Measurements from ENCODE around the gene COBL. TPM values are rescaled to one million over a fixed set of nuclear protein-coding genes. Genes with fewer than 3 reads are reported as not detected.

The COBL gene
- polyA plus RNA-seq, 1 donor (not counting 4 experiments of a cell fraction or from before 2014, with no cell fraction given): 4.5 TPM

DNA sequence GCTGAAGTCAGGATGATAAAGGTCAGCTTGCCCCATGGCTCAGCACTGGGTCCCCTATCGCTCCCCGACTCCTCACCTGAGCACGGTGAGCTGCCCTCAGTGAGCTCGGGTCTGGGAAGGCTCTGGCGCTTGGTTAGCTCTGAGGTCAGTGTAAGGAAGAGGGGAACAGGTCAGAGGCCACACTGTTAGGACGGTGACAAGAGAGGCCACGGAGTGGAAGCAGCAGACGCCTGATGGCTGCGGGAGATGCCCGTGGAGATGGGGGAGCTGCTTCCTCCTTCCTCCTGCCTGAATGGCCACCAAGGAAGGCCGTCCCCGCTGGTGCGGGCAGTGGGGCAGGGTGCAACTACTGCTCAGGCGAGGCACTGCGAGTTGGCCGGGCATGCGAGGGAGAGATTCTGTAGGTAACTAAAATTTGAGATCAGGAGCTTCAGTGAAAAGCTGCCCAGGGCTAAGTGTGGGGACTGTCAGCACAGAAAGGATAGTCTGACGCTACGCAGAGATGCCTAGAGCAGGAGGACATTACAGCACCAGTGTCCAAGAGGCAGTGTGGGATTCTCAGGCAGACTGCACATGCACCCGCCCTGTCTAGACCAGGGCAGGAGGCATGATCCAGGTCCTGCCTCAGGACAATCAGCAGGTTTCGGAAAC lies 302.6 kb downstream of the COBL start:
- Histone ChIP-seq H2AFZ (ENCODE audit: control insufficient read depth, low read length) (no peak overlapping the region), H3K4me1 (ENCODE audit: control insufficient read depth, extremely low read depth, insufficient read depth, low read length) (no peaks in the 10 kb centered on the region), H3K9ac (ENCODE audit: control insufficient read depth, extremely low read depth, insufficient read depth, low read length) (no peak overlapping the region), H3K79me2 (ENCODE audit: control insufficient read depth, insufficient read depth, low read length) (no peaks in the 10 kb centered on the region), H3K27me3 (ENCODE audit: control insufficient read depth, extremely low read depth, insufficient read depth, low read length) (peaks cover 12% of the 10 kb centered on the region), H3K36me3 (ENCODE audit: control insufficient read depth in 2 of 2, extremely low read depth in 1 of 2, insufficient read depth in 2 of 2, low read length in 2 of 2) (no peaks in the 10 kb centered on the region), H3K9me3 (ENCODE audit: control insufficient read depth, low read depth, low read length) (no peaks in the 10 kb centered on the region), H3K27ac (ENCODE audit: control insufficient read depth, insufficient read depth, low read length) (no peak overlapping the region), H3K4me3 (ENCODE audit: control insufficient read depth in 2 of 3, extremely low read depth in 1 of 3, insufficient read depth in 2 of 3, low read depth in 1 of 3, low read length in 3 of 3) (no peak overlapping the region), H4K20me1 (ENCODE audit: control insufficient read depth, extremely low read depth, insufficient read depth, low read length) (no peaks in the 10 kb centered on the region), H3K9me1 (ENCODE audit: control insufficient read depth, extremely low read depth, insufficient read depth, low read length) (no peaks in the 10 kb centered on the region), H3K4me2 (ENCODE audit: control insufficient read depth, extremely low read depth, insufficient read depth, low read depth, low read length) (no peak overlapping the region)
- FAIRE-seq: no peak
- DNase-seq (ENCODE audit: low read depth, low spot score): no peak
- TF ChIP-seq, protein P1, sequence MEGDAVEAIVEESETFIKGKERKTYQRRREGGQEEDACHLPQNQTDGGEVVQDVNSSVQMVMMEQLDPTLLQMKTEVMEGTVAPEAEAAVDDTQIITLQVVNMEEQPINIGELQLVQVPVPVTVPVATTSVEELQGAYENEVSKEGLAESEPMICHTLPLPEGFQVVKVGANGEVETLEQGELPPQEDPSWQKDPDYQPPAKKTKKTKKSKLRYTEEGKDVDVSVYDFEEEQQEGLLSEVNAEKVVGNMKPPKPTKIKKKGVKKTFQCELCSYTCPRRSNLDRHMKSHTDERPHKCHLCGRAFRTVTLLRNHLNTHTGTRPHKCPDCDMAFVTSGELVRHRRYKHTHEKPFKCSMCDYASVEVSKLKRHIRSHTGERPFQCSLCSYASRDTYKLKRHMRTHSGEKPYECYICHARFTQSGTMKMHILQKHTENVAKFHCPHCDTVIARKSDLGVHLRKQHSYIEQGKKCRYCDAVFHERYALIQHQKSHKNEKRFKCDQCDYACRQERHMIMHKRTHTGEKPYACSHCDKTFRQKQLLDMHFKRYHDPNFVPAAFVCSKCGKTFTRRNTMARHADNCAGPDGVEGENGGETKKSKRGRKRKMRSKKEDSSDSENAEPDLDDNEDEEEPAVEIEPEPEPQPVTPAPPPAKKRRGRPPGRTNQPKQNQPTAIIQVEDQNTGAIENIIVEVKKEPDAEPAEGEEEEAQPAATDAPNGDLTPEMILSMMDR (optimal IDR thresholded peaks at IDR 0.05 in 1 of 3, IDR thresholded peaks at IDR 0.05 in 1 of 3, conservative IDR thresholded peaks at IDR 0.05 in 1 of 3; ENCODE audit: extremely low read depth in 1 of 3, insufficient read depth in 2 of 3, low read length in 3 of 3): no peak
- dilution Hi-C loops (cut with MboI; ENCODE audit: extremely low pct_ligation_motif_present, low sequenced_read_pairs): no loop called here

DNA sequence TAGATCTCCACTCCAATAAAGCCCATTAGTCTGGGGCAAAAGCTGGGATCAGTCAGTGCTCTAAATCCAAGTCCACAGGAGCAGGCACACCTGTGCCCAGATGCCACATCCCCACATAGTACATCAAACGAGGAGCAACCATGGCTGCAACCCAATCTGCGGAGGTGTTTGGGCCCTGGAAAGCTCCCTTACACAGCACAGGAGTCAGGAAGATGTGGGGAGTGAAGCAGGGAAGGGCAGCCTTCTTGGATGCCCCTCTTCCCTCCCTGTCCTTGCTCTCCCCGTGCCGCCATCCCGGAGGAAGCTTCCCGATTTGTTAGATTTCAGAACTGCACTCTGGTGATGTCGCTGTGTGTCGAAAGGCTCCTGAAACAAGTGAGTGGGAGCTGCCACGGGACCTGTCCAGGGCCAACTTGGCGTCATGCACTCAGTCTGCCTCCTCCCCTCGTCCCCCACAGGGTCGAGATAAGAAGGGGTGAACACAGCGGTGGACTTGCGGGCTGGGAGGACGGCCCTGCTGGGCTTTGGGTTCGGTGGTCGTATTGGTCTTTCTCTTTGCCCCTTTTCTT lies 303.3 kb downstream of the COBL start:
- Histone ChIP-seq H2AFZ (ENCODE audit: control insufficient read depth, low read length) (no peak overlapping the region), H3K4me1 (ENCODE audit: control insufficient read depth, extremely low read depth, insufficient read depth, low read length) (no peaks in the 10 kb centered on the region), H3K9me1 (ENCODE audit: control insufficient read depth, extremely low read depth, insufficient read depth, low read length) (no peaks in the 10 kb centered on the region), H3K27ac (ENCODE audit: control insufficient read depth, insufficient read depth, low read length) (no peak overlapping the region), H3K9me3 (ENCODE audit: control insufficient read depth, low read depth, low read length) (no peaks in the 10 kb centered on the region), H3K36me3 (ENCODE audit: control insufficient read depth in 2 of 2, extremely low read depth in 1 of 2, insufficient read depth in 2 of 2, low read length in 2 of 2) (no peaks in the 10 kb centered on the region), H3K79me2 (ENCODE audit: control insufficient read depth, insufficient read depth, low read length) (no peaks in the 10 kb centered on the region), H3K4me2 (ENCODE audit: control insufficient read depth, extremely low read depth, insufficient read depth, low read depth, low read length) (no peak overlapping the region), H3K27me3 (ENCODE audit: control insufficient read depth, extremely low read depth, insufficient read depth, low read length) (peaks cover 12% of the 10 kb centered on the region), H3K4me3 (ENCODE audit: control insufficient read depth in 2 of 3, extremely low read depth in 1 of 3, insufficient read depth in 2 of 3, low read depth in 1 of 3, low read length in 3 of 3) (no peak overlapping the region), H4K20me1 (ENCODE audit: control insufficient read depth, extremely low read depth, insufficient read depth, low read length) (no peaks in the 10 kb centered on the region), H3K9ac (ENCODE audit: control insufficient read depth, extremely low read depth, insufficient read depth, low read length) (no peak overlapping the region)
- FAIRE-seq (no peak), DNase-seq (ENCODE audit: low read depth, low spot score) (no peak)
- dilution Hi-C loops (cut with MboI; ENCODE audit: extremely low pct_ligation_motif_present, low sequenced_read_pairs): no loop called here
- TF ChIP-seq, protein P1 (optimal IDR thresholded peaks at IDR 0.05 in 1 of 3, IDR thresholded peaks at IDR 0.05 in 1 of 3, conservative IDR thresholded peaks at IDR 0.05 in 1 of 3; ENCODE audit: extremely low read depth in 1 of 3, insufficient read depth in 2 of 3, low read length in 3 of 3): no peak
- no peak for TF ChIP-seq EZH2 (IDR thresholded peaks at IDR 0.05; ENCODE audit: low read length)
